ENCODE data around the gene SLC2A11.

DNA sequence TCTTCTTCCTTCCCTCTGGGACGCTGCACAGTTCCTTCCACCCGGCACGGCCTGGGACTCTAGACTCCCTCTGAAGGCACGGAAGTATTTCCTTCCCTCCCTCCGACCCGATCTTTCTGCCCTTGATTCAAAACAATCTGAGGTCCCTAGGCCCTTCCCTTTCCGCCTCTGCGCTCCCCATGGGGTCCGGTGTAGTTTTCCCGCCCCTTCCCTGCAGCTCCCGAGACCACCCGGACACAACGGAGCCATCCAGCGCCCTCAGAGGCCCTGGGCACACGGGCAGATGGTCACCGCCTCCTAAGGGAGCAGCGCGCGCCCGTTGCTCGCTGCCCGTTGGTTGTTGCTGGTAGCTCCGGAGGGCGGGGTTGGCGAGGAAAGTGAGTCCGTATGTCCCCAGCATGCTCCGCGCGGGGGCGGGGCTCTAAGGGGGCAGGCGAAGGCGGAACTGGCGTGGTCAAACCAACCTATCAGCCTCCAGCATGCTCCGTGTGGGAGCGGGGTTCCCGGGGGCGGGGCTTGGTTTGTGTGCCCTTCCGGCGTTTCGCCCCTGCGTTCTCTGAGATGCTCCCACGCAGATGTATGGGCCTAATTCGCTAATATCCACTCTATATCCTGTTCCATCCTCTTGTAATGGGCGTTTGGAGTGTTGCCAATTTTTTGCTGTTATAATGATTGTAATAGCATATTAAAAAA, 56.1 kb downstream of the SLC2A11 start:
- no peak for TF ChIP-seq EZH2 (IDR thresholded peaks at IDR 0.05; ENCODE audit: insufficient read depth, low read length)
- TF ChIP-seq, protein P1, sequence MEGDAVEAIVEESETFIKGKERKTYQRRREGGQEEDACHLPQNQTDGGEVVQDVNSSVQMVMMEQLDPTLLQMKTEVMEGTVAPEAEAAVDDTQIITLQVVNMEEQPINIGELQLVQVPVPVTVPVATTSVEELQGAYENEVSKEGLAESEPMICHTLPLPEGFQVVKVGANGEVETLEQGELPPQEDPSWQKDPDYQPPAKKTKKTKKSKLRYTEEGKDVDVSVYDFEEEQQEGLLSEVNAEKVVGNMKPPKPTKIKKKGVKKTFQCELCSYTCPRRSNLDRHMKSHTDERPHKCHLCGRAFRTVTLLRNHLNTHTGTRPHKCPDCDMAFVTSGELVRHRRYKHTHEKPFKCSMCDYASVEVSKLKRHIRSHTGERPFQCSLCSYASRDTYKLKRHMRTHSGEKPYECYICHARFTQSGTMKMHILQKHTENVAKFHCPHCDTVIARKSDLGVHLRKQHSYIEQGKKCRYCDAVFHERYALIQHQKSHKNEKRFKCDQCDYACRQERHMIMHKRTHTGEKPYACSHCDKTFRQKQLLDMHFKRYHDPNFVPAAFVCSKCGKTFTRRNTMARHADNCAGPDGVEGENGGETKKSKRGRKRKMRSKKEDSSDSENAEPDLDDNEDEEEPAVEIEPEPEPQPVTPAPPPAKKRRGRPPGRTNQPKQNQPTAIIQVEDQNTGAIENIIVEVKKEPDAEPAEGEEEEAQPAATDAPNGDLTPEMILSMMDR (IDR thresholded peaks at IDR 0.05; ENCODE audit: insufficient read depth, low read depth, low read length): no peak

All from astrocyte (in vitro differentiated cells and primary cell).